ENCODE results near the gene ETDB.
A peak's percentile ranks its signal among the peaks of the same experiment; 100 is the strongest.
"Not testable (repeated sequence)": the region's sequence is repeated elsewhere in the genome, so short reads cannot be mapped to it uniquely, and the experiment has no call there.

The ETDB gene

DNA sequence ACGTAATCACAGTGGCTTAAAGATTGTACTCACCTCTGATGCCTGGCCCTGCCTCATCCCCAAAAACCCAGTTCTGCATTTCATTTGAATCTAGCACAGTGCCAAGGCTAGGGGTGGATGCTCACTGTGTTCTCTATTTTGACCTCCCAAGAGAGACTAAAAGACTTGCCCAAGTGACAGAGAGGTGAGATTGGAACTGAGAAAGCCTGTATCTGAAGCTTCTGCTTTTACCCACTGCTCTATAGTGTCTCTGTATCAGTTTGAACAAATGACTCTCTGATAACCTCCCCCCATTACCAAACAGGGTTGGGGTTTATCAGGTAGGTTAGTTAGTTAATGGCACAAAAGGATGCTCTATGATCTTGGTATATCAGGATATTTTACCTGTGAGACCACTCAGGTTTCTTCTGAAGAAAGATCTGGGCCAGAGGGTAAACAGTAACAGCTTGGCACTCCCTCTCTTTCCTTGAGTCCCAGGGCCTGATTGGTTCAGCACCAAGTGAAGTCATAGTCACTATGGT lies at the start of gene ETDB:
Gene ETDB, minus strand, starts transcription at position 471 of the 521 bp plus-strand sequence. CDS start 1,265 bp downstream, outside the sequence.
- in situ Hi-C loops (cut with HindIII; ENCODE audit: low pct_unique_long_range_greater_than_20kb, low sequenced_read_pairs); DNase-seq (ENCODE audit: low read depth in 1 of 2, low spot score in 1 of 2): not testable (repeated sequence)

DNA sequence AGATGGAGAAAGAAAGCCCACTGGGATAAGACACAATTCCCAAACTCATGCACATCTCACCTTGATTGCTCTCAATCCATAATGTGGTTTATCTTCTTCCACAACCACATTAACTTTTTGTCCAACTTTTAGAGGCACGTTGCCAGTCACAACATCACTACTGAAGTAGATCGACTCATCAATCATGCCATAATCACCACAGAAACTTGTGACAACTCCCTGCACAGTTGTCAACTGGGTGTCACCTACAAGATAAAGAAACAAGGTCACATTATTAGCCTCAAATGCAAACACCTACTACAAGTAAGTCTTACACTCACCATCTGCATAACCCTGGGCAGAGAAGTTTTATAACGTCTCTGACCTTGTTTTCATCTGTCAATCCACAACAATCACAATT lies 49.2 kb upstream of the ETDB start:
- DNase-seq (ENCODE audit: low read depth in 1 of 2, low spot score in 1 of 2); in situ Hi-C loops (cut with HindIII; ENCODE audit: low pct_unique_long_range_greater_than_20kb, low sequenced_read_pairs): not testable (repeated sequence)

DNA sequence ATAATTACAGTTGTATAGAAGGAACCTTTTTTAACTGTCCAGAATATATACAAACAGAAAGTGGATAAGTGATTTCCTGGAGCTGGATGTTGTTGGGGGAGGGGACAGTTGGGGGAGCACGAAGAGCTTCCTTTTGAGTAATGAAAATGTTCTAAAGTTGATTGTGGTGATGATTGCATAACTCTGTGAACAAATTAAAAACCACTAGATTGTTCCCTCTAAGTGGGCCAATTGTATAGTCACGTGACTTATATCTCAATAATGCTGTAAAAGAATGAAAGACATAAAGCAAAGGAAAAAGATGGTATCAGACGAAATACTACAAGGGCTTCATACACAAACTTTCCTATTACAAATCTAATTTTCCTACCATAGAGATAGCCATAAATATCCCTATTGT lies 48.2 kb upstream of the ETDB start:
- TF ChIP-seq JUND (IDR thresholded peaks at IDR 0.05; ENCODE audit: low read depth) = no peak

DNA sequence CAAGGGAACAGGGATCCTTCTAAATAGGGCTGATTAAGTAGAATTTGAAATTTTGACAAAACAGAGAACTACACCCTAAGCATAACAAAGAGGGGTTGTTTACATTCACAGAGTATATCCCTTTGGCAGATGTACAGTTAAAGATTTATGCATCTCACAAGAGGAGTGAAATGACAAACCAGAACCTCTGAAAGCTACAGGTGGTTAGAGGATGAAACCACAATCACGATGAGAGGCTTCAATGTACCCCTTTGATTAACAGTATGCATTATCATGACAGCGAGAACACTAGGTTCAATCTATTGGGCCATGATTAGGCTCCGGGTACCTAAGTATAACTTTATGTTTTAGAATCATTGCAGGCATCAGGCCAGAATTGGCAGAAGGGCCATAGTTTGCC lies 34.4 kb upstream of the ETDB start:
- in situ Hi-C loops (cut with HindIII; ENCODE audit: low pct_unique_long_range_greater_than_20kb, low sequenced_read_pairs); DNase-seq (ENCODE audit: low read depth in 1 of 2, low spot score in 1 of 2): not testable (repeated sequence)

More for the DNA sequence above, 48.2 kb upstream of the ETDB start:
- no peak for DNase-seq (ENCODE audit: low read depth in 1 of 2, low spot score in 1 of 2)
- in situ Hi-C loops (cut with HindIII; ENCODE audit: low pct_unique_long_range_greater_than_20kb, low sequenced_read_pairs) = no loop called here

DNA sequence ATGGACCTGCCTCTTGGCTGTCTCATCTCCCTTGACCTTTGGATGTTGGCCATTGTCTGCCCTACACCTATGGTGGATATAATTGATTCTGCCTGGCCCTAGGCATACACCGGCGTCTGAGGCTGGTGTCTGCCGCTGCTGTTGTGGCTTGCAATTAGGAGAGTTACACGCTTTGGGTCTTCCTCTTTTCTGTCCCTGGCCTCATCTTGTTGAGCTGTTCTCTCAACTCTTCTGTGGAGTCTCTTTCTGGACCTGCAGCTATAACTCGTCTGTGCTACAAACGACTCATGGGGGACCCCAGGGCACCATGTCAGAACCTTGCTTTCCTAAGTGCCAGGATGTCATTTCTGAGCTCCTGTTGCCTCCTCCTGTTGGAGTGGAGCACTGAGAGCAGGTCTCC lies 5.8 kb upstream of the ETDB start:
- in situ Hi-C loops (cut with HindIII; ENCODE audit: low pct_unique_long_range_greater_than_20kb, low sequenced_read_pairs); DNase-seq (ENCODE audit: low read depth in 1 of 2, low spot score in 1 of 2): not testable (repeated sequence)

DNA sequence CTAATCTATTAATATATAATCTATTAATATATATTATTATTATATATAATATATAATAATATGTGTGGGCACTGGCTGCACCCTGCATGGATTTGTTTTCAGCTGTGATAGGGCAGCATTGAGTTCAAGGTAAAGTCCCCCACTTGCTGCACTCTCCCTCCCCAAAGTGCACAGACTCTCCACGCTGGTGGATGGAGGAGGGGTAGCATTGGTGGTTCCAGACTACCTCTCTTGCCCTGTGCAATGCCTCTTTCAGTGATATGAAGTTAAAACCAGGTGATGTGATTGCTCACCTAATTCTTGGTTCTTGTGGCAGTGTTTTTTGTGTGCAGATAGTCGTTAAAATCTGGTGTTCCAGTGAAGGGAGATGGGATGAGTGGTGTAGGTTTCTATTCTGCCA lies 4.3 kb downstream of the ETDB start:
- in situ Hi-C loops (cut with HindIII; ENCODE audit: low pct_unique_long_range_greater_than_20kb, low sequenced_read_pairs); DNase-seq (ENCODE audit: low read depth in 1 of 2, low spot score in 1 of 2): not testable (repeated sequence)

DNA sequence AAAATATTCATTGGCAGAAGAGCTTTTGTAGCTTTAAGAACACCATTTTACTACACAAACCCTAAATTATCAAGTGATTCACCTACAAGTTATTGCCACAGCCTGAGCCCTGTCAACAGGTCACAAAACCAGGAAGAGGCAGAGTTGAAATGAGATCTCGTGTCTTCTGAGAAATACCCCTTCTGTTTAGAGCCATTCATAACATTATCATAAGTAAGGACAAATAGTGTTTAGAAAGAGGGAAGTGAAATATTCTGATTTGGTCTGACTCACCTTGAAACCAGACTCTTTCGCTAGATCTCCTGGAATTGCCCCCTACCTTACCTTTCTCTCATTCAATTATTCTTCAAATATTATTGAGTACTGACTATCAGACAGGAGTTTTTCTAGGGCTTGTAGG lies 5.9 kb downstream of the ETDB start:
- no peak for DNase-seq (ENCODE audit: low read depth in 1 of 2, low spot score in 1 of 2)
- TF ChIP-seq JUND (IDR thresholded peaks at IDR 0.05; ENCODE audit: low read depth) = no peak
- in situ Hi-C loops (cut with HindIII; ENCODE audit: low pct_unique_long_range_greater_than_20kb, low sequenced_read_pairs) = no loop called here

DNA sequence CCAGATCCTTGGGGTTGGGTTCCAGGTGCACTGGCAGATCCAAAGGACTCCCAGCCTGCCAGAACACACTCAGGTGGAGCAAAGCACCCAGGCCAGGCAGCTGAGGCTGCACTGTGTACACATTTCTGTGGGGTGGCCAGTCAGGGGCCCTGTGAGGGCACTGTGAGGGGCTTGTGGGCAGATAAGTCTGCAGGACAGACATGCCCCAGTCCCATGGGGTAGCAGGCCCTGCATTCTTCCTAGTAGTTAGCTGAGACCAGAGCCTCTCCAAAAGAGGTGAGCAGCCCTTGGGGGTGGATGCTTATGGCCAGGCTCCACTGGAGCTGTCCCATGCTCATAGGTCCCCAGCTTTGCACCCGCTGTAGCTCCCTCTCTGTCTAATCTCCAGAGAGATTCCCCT lies 7.6 kb downstream of the ETDB start:
- in situ Hi-C loops (cut with HindIII; ENCODE audit: low pct_unique_long_range_greater_than_20kb, low sequenced_read_pairs) = no loop called here
- TF ChIP-seq JUND (IDR thresholded peaks at IDR 0.05; ENCODE audit: low read depth) = no peak
- no peak for DNase-seq (ENCODE audit: low read depth in 1 of 2, low spot score in 1 of 2)

DNA sequence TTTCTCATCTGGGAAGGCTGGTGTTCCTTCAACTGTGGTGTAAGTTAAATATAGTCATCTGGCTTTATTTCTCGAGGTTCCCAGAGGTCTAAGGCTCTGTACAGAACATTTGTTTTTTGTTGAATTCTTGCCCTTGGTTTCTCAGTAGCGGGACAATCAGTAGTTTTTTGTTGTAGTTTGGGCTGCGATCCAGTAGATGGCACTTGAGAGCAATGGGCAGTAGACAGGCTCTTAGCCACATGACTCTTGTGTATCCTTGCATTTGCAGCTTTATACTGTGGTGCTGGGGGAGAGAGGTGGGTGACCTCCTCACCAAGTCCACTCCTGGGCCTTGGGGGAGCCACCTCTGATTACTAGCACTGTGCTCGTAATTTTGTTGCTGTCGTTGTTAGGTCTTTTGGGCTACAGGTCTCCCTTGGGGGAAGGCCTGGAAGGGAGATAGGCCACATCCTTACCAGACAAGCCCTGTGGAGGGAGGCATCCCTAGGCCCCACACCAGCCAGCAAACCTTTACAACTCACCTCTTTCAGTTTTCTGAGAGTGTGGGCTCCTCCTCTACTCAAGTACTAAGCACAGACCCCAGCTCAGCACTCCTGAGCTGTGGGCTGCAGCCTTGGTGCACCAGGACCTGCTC lies 8.1 kb downstream of the ETDB start:
- in situ Hi-C loops (cut with HindIII; ENCODE audit: low pct_unique_long_range_greater_than_20kb, low sequenced_read_pairs) = no loop called here
- no peak for TF ChIP-seq JUND (IDR thresholded peaks at IDR 0.05; ENCODE audit: low read depth)
- peak in 1 of 2 experiments; percentile 37 for DNase-seq (ENCODE audit: low read depth in 1 of 2, low spot score in 1 of 2)

DNA sequence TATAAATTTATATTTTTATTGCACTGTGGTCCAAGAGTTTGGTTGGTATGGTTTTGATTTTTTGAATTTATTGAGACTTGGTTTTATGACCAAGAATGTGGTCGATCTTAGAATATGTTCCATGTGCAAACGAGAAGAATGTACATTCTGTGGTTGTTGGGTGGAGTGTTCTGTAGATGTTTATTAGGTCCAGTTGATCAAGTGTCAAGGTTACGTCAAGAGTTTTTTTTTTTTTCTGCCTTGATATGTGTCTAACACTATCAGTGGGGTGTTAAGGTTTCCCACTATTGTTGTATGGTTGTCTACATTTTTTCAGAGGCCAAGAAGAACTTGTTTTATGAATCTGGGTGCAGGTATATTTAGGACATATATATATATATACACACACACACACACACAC lies 10.8 kb downstream of the ETDB start:
- no peak for TF ChIP-seq JUND (IDR thresholded peaks at IDR 0.05; ENCODE audit: low read depth)
- no peak for DNase-seq (ENCODE audit: low read depth in 1 of 2, low spot score in 1 of 2)
- in situ Hi-C loops (cut with HindIII; ENCODE audit: low pct_unique_long_range_greater_than_20kb, low sequenced_read_pairs) = no loop called here

DNA sequence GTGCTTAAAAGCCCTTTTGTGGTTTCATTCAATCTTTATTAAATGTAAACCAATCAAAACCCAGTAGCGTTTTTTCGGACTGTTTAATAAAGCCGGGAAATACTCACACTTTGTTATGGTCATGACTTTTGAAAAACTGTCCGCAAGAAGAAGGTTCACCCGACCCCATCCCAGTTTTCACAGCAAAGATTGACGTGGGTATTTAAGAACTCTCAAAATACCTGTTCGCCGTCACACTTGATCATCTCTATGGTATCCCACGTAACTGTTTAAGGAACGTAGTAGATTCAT lies 20.9 kb downstream of the ETDB start:
- DNase-seq (ENCODE audit: low read depth in 1 of 2, low spot score in 1 of 2) = no peak
- in situ Hi-C loops (cut with HindIII; ENCODE audit: low pct_unique_long_range_greater_than_20kb, low sequenced_read_pairs) = no loop called here
- no peak for TF ChIP-seq JUND (IDR thresholded peaks at IDR 0.05; ENCODE audit: low read depth)

DNA sequence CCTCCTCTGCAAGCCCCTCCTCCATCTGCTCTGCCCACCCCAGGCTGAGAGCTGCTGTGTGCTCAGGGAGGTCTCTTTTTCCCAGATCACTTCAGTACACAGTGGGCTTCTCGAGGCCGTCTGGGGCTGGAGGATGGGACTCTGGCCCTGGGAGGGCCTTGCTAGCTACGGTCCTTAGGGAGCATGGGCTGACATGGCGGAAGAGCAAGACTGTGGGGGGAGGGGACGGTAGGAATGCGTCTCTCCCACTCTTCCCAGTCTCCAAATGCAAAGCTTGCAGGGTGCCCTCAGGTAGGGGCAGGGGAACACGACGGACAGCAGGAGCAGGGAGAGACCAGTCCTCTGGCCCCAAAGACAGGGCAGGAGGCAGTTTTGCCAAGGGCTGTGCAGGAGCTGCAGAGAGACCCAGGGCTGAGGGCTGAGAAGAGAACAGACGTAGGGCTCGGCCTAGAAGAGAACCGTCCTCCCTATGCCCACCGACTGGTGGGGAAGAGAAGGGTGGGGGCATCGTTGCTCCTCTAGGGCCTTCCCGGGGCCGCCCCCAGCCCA lies 23.1 kb downstream of the ETDB start:
- in situ Hi-C loops (cut with HindIII; ENCODE audit: low pct_unique_long_range_greater_than_20kb, low sequenced_read_pairs) = not testable (repeated sequence)

DNA sequence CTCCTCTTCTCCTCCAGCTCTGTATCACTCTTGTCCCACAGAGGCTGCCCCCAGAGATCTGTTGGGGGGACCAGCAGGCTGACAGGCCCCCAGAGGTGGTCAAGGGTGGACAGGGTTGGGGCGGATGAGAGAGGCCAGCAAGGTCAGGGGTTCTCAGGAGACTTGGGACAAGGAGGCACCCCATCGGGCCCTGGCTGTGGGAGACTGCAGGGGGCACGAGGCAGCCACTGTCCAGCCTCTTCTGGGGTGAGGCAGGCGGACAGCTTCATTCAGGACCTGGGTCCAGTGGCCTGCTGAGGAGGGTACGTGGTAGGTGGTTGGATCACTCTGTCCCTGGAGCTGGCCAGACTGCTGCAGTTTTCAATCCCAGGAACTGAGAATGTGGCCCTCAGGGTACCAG lies 24.6 kb downstream of the ETDB start:
- TF ChIP-seq JUND (IDR thresholded peaks at IDR 0.05; ENCODE audit: low read depth) = no peak
- no peak for DNase-seq (ENCODE audit: low read depth in 1 of 2, low spot score in 1 of 2)
- in situ Hi-C loops (cut with HindIII; ENCODE audit: low pct_unique_long_range_greater_than_20kb, low sequenced_read_pairs) = no loop called here

More for the DNA sequence above, 23.1 kb downstream of the ETDB start:
- DNase-seq (ENCODE audit: low read depth in 1 of 2, low spot score in 1 of 2) = not testable (repeated sequence)

DNA sequence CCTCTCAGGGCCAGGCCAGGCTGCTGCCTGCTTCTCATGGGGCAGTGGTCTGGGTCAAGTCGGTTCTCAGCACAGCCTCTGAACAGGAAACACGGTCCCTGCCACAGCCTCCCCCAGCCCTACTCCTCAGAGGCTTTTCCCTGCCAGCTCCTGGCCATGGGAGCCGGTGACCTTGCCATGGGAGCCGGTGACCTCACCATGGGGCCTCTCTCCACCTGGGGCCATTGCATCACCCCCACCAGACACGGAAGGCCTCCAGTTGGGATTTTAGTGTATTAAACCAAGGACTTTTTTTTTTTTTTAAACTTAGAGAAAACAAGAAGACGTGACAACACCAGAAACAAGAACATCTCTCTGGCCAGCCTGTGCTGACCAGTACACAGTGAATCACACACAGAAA lies 25.6 kb downstream of the ETDB start:
- DNase-seq (ENCODE audit: low read depth in 1 of 2, low spot score in 1 of 2) = no peak
- TF ChIP-seq JUND (IDR thresholded peaks at IDR 0.05; ENCODE audit: low read depth) = no peak
- in situ Hi-C loops (cut with HindIII; ENCODE audit: low pct_unique_long_range_greater_than_20kb, low sequenced_read_pairs) = no loop called here

Data from T47D (cell line).